H1 (cell line): ENCODE results near the gene SLC19A3. TPM values are rescaled to one million over a fixed set of nuclear protein-coding genes. Genes with fewer than 3 reads are reported as not detected.
"Not testable (repeated sequence)": the region's sequence is repeated elsewhere in the genome, so short reads cannot be mapped to it uniquely, and the experiment has no call there.

Experiments
- CTCF ChIA-PET: fragments of 300-600 bp; sonication (Branson Sonifier 250); formaldehyde crosslinking; loops from one replicate; lab custom pipeline; 2021; ENCODE audit not compliant: partially characterized antibody; lab: Charles Lee
- POLR2A ChIA-PET: fragments of 300-600 bp; sonication (Branson Sonifier 250); formaldehyde crosslinking; loops from one replicate; lab custom pipeline; 2021; ENCODE audit warnings: inconsistent platforms; ENCODE audit not compliant: partially characterized antibody; lab: Charles Lee
- DNase-seq, 2 experiments: peaks; one replicate each; pipeline versions ENCODE4 v3.0.0 to v3.0.0-alpha.2; 2010 to 2022; ENCODE audit warnings: low spot score in 2 of 2, low read depth in 1 of 2, mixed read lengths in 1 of 2
- FAIRE-seq: peaks from 2 replicates; lab custom pipeline; 2011; peaks lifted over from hg19 to GRCh38; lab: Jason Lieb, UNC
- H2AFZ ChIP-seq: 2 replicates; pipeline ENCODE4 v1.8.1; 2012; ENCODE audit warnings: low read length, inconsistent platforms
- H2AK5ac ChIP-seq: 2 replicates; pipeline ENCODE4 v1.6.1; 2013; ENCODE audit warnings: low read depth, low read length
- H2BK120ac ChIP-seq: replicated peaks from 2 replicates; pipeline ENCODE3; 2013; ENCODE audit warnings: low read depth, low read length, inconsistent platforms
- H2BK12ac ChIP-seq: 2 replicates; pipeline ENCODE4 v1.6.1; 2013; ENCODE audit warnings: low read depth, low read length
- H2BK15ac ChIP-seq: 2 replicates; pipeline ENCODE4 v1.6.1; 2013; ENCODE audit warnings: low read length
- H2BK20ac ChIP-seq: 2 replicates; pipeline ENCODE4 v1.6.1; 2013; ENCODE audit warnings: low read length
- H2BK5ac ChIP-seq: 2 replicates; pipeline ENCODE4 v1.6.1; 2013; ENCODE audit warnings: low read depth, low read length
- H3K14ac ChIP-seq: 2 replicates; pipeline ENCODE4 v1.6.1; 2013; ENCODE audit warnings: inconsistent platforms; ENCODE audit not compliant: insufficient read length
- H3K18ac ChIP-seq: 2 replicates; pipeline ENCODE4 v1.6.1; 2013; ENCODE audit warnings: low read length; ENCODE audit errors: extremely low read depth
- H3K23ac ChIP-seq: 2 replicates; pipeline ENCODE4 v1.6.1; 2013; ENCODE audit warnings: inconsistent platforms; ENCODE audit not compliant: insufficient read length
- H3K23me2 ChIP-seq: 2 replicates; pipeline ENCODE4 v1.6.1; 2013; ENCODE audit warnings: low read depth, low read length
- H3K27ac ChIP-seq: 2 replicates; pipeline ENCODE4 v1.6.1; 2011; ENCODE audit warnings: low read depth, low read length, inconsistent platforms
- H3K27me3 ChIP-seq, 4 experiments: replicated peaks in 1 of 4; 1 replicate in 1 of 4; 2 replicates in 3 of 4; pipeline versions ENCODE4 v1.6.1 to v1.8.1; 2011 to 2013; ENCODE audit warnings: low read length in 3 of 4, mild to moderate bottlenecking in 3 of 4, inconsistent platforms in 2 of 4, mixed read lengths in 2 of 4, moderate library complexity in 1 of 4; ENCODE audit not compliant: control insufficient read depth in 3 of 4, insufficient read depth in 3 of 4; ENCODE audit errors: extremely low read depth in 1 of 4
- H3K36me3 ChIP-seq, 4 experiments: 2 replicates each; pipeline versions ENCODE4 v1.6.1 to v1.8.1; 2011 to 2013; ENCODE audit warnings: mild to moderate bottlenecking in 4 of 4, low read length in 3 of 4, moderate library complexity in 2 of 4, control low read depth in 1 of 4, inconsistent platforms in 1 of 4; ENCODE audit not compliant: insufficient read depth in 4 of 4, control insufficient read depth in 2 of 4
- H3K4ac ChIP-seq: replicated peaks from 2 replicates; pipeline ENCODE3; 2013; ENCODE audit warnings: low read length, low read depth, mixed read lengths, inconsistent platforms; ENCODE audit not compliant: insufficient read length
- H3K4me1 ChIP-seq, 4 experiments: replicated peaks in 1 of 4; 1 replicate in 1 of 4; 2 replicates in 3 of 4; pipeline versions ENCODE4 v1.6.1 to v1.8.1; 2011 to 2013; ENCODE audit warnings: low read length in 3 of 4, inconsistent platforms in 2 of 4, mixed read lengths in 1 of 4; ENCODE audit not compliant: insufficient read depth in 4 of 4, control insufficient read depth in 3 of 4
- H3K4me2 ChIP-seq, 2 experiments: 2 replicates each; pipeline versions ENCODE4 v1.6.1 to v1.8.1; 2011 to 2013; ENCODE audit warnings: low read depth in 2 of 2, low read length in 2 of 2, control low read depth in 1 of 2, inconsistent platforms in 1 of 2, mild to moderate bottlenecking in 1 of 2; ENCODE audit not compliant: insufficient read depth in 1 of 2
- H3K4me3 ChIP-seq, 4 experiments: fragments of 200-600, 300-600 bp in 1 of 4; sonication (generic), shearing (Covaris generic), sonication (Bioruptor Twin) in 1 of 4; 2 replicates each; pipeline versions ENCODE4 v1.5.1 to v1.8.1; 2011 to 2016; ENCODE audit warnings: low read length in 4 of 4, low read depth in 3 of 4, control low read depth in 2 of 4, inconsistent platforms in 2 of 4, mild to moderate bottlenecking in 2 of 4, mixed read lengths in 1 of 4, moderate library complexity in 1 of 4; ENCODE audit not compliant: insufficient read depth in 2 of 4; ENCODE audit errors: extremely low read depth in 1 of 4
- H3K56ac ChIP-seq: replicated peaks from 2 replicates; pipeline ENCODE3; 2013; ENCODE audit warnings: low read depth, mild to moderate bottlenecking, mixed read lengths, low read length, inconsistent platforms; ENCODE audit not compliant: insufficient read length
- H3K79me1 ChIP-seq: 2 replicates; pipeline ENCODE4 v1.6.1; 2013; ENCODE audit warnings: low read depth, low read length, control low read depth
- H3K79me2 ChIP-seq, 2 experiments: 2 replicates each; pipeline versions ENCODE4 v1.6.1 to v1.8.1; 2012 to 2013; ENCODE audit warnings: low read length in 2 of 2, mild to moderate bottlenecking in 2 of 2, inconsistent platforms in 1 of 2; ENCODE audit not compliant: insufficient read depth in 2 of 2, control insufficient read depth in 1 of 2
- H3K9ac ChIP-seq, 4 experiments: replicated peaks in 1 of 4; 1 replicate in 1 of 4; 2 replicates in 3 of 4; pipeline versions ENCODE4 v1.6.1 to v1.8.1; 2011 to 2013; ENCODE audit warnings: low read depth in 3 of 4, low read length in 3 of 4, control low read depth in 2 of 4, mild to moderate bottlenecking in 2 of 4, moderate library complexity in 2 of 4, inconsistent platforms in 1 of 4; ENCODE audit errors: extremely low read depth in 1 of 4
- H3K9me3 ChIP-seq, 2 experiments: 2 replicates each; pipeline versions ENCODE4 v1.6.1 to v1.8.1; 2012 to 2013; ENCODE audit warnings: mild to moderate bottlenecking in 2 of 2, moderate library complexity in 2 of 2, control low read depth in 1 of 2, inconsistent platforms in 1 of 2, low read depth in 1 of 2, low read length in 1 of 2, mixed read lengths in 1 of 2; ENCODE audit not compliant: insufficient read depth in 2 of 2
- H4K20me1 ChIP-seq, 2 experiments: replicated peaks in 1 of 2; 2 replicates each; pipeline versions ENCODE3 to v1.8.1; 2011 to 2013; ENCODE audit warnings: inconsistent platforms in 2 of 2, low read length in 2 of 2, mild to moderate bottlenecking in 1 of 2; ENCODE audit not compliant: insufficient read depth in 2 of 2, control insufficient read depth in 1 of 2
- H4K5ac ChIP-seq: 2 replicates; pipeline ENCODE4 v1.6.1; 2013; ENCODE audit warnings: low read length, low read depth, mixed read lengths, inconsistent platforms; ENCODE audit not compliant: insufficient read length
- H4K8ac ChIP-seq: 2 replicates; pipeline ENCODE4 v1.8.0; 2013; ENCODE audit warnings: mild to moderate bottlenecking, moderate library complexity, low read length, inconsistent platforms; ENCODE audit not compliant: insufficient read depth; ENCODE audit errors: extremely low read depth
- H4K91ac ChIP-seq: replicated peaks from 2 replicates; pipeline ENCODE3; 2013; ENCODE audit warnings: low read length, mixed read lengths, inconsistent platforms; ENCODE audit not compliant: insufficient read length
- WGBS, 2 experiments: shearing (Covaris generic) in 1 of 2; methylation state at CpG; one replicate each; pipeline versions ENCODE4 v1.1.6 to v1.1.7; 2013 to 2015; ENCODE audit warnings: low lambda C conversion rate in 2 of 2, mixed read lengths in 2 of 2, inconsistent platforms in 1 of 2, low coverage in 1 of 2, missing lambda C conversion rate in 1 of 2; ENCODE audit not compliant: insufficient replicate concordance in 2 of 2, insufficient coverage in 1 of 2, insufficient read length in 1 of 2; ENCODE audit errors: extremely low coverage in 1 of 2, missing lambda C conversion rate in 1 of 2; 5-methylcytosine and 5-hydroxymethylcytosine counted together
- polyA plus RNA-seq, 7 experiments: library from polyadenylated mRNA; depleted of rRNA in 3 of 7; stranded (reverse) in 5 of 7; unstranded in 2 of 7; fragments of >200 nt in 5 of 7; fragments of 200-250 nt in 2 of 7; gene quantifications; 1 replicate in 5 of 7; 2 replicates in 1 of 7; 4 replicates in 1 of 7; pipeline versions ENCODE4 v1.2.1 to v1.2.3, GENCODE V29; 2011 to 2013; ENCODE audit warnings: missing spikeins in 2 of 7, mixed read lengths in 2 of 7
- total RNA-seq: library from RNA; stranded (reverse); fragmentation: NEBNext Ultra II Directional; extraction: Animal tissue kit (Norgen Biotek cat#: 25700); gene quantifications from 2 replicates; pipeline ENCODE4 v1.2.1, GENCODE V29; 2021

The SLC19A3 gene
- total and polyA plus RNA-seq, 2 of the 8 experiments (the other 6 are each of a cell fraction or from before 2014, with no cell fraction given): 7.0 to 9.8 TPM

DNA sequence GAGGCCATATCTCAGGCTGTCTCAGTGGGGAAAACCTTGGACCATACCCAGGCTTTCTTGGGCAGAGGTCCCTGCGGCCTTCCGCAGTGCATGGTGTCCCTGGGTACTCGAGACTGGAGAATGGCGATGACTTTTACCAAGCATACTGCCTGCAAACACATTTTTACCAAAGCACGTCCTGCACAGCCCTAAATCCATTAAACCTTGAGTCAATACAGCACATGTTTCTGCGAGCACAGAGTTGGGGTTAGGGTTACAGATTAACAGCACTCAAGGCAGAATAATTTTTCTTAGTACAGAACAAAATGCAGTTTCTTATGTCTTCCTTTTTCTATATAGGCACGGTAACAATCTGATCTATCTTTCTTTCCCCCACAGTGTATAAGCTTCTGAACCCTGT, 5.0 kb upstream of the SLC19A3 start:
- WGBS, 2 experiments: 81% methylated on average over 7 of the region's 7 CpGs; no CpG with 5 or more reads in 1 of the 2 experiments
- POLR2A ChIA-PET, DNase-seq, H4K5ac ChIP-seq, H3K36me3 ChIP-seq, H4K8ac ChIP-seq, H2BK5ac ChIP-seq, H2AFZ ChIP-seq, H3K9me3 ChIP-seq, H2BK15ac ChIP-seq, H2BK20ac ChIP-seq, H3K14ac ChIP-seq, H3K4me1 ChIP-seq, H3K23me2 ChIP-seq, H4K20me1 ChIP-seq, H3K79me1 ChIP-seq, FAIRE-seq, H3K23ac ChIP-seq, H2BK12ac ChIP-seq, H3K4me2 ChIP-seq, H3K9ac ChIP-seq, H4K91ac ChIP-seq, H2AK5ac ChIP-seq, H3K4me3 ChIP-seq, H2BK120ac ChIP-seq, H3K18ac ChIP-seq, H3K56ac ChIP-seq, H3K4ac ChIP-seq, H3K79me2 ChIP-seq, H3K27me3 ChIP-seq, H3K27ac ChIP-seq: not testable (repeated sequence)
- CTCF ChIA-PET: interaction anchor here (1.2 kb wide), 1 partner anchor 43 kb away, joined by 3 read pairs; no protein-coding TSS in a partner anchor
